Stimulated activated effector memory CD8-positive, alpha-beta T cell treated with anti-CD3 and anti-CD28 coated beads, Interleukin-12 subunit alpha, Interleukin-12 subunit beta, amount 100 ng/mL, for 72 hours (primary cell): ENCODE results near the gene NCAPD2.

Experiments
- ATAC-seq: fragments of 150-1000 bp; cut with Tn5 transposase; 2 replicates; pipeline ENCODE4 v1.10.0; 2021
- DNase-seq, 2 donors: peaks; one replicate each; pipeline ENCODE4 v3.0.0; 2021 to 2022; ENCODE audit warnings: low spot score in 2 of 2
- H3K27ac Mint-ChIP-seq: one replicate; pipeline ENCODE4 v1.8.0; 2022; ENCODE audit warnings: mild to moderate bottlenecking, mixed read lengths
- H3K36me3 Mint-ChIP-seq: one replicate; pipeline ENCODE4 v1.8.0; 2022; ENCODE audit warnings: mild to moderate bottlenecking, mixed read lengths
- H3K4me1 Mint-ChIP-seq: one replicate; pipeline ENCODE4 v1.8.0; 2022; ENCODE audit warnings: mixed read lengths
- H3K4me3 Mint-ChIP-seq: one replicate; pipeline ENCODE4 v1.8.0; 2022; ENCODE audit warnings: mild to moderate bottlenecking, mixed read lengths
- H3K9me3 Mint-ChIP-seq: one replicate; pipeline ENCODE4 v1.8.0; 2022; ENCODE audit warnings: mixed read lengths

NCAPD2 gene

GRCh38 chr12:6493497-6494257 is at the start of gene NCAPD2:
TSS of gene NCAPD2 (plus strand) at chr12:6494102. CDS start at chr12:6495099, 997 bp downstream.
- H3K27ac Mint-ChIP-seq = peak within 1 kb of the TSS; percentile 98

GRCh38 chr12:6444704-6445688 is 48.9 kb upstream of the NCAPD2 start, which contains the start of gene CD27:
TSS of gene CD27 (plus strand) at chr12:6444955. CDS start at chr12:6445096, 141 bp downstream.
- Mint-ChIP-seq H3K27ac (peak within 1 kb of the TSS; percentile 91), H3K4me1 (peaks cover 65% of the 10 kb centered on the region), H3K4me3 (peak within 1 kb of the TSS; percentile 87), H3K36me3 (peaks cover 39% of the 10 kb centered on the region), H3K9me3 (no peaks in the 10 kb centered on the region)
- no peak for DNase-seq
- peak; percentile 45 for ATAC-seq

More at GRCh38 chr12:6493497-6494257, at the start of gene NCAPD2:
- peaks cover 27% of the 10 kb centered on the region for H3K4me1 Mint-ChIP-seq
- ATAC-seq (peak; percentile 92), DNase-seq (peak; percentile 86 to 95)
- no peaks in the 10 kb centered on the region for H3K9me3 Mint-ChIP-seq
- H3K4me3 Mint-ChIP-seq = peak within 1 kb of the TSS; percentile 88
- peaks cover 18% of the 10 kb centered on the region for H3K36me3 Mint-ChIP-seq

- H3K9me3 Mint-ChIP-seq = no peaks in the 10 kb centered on the region
- DNase-seq (no peak), ATAC-seq (no peak)
- peak overlapping the region; percentile 100 for H3K27ac Mint-ChIP-seq
- H3K4me1 Mint-ChIP-seq = peaks cover 81% of the 10 kb centered on the region
- H3K36me3 Mint-ChIP-seq = peaks cover 76% of the 10 kb centered on the region
- H3K4me3 Mint-ChIP-seq = peak overlapping the region; percentile 100
Measured at GRCh38 chr12:6450091-6450868, 43.6 kb upstream of the NCAPD2 start.

- Mint-ChIP-seq H3K36me3 (peaks cover 78% of the 10 kb centered on the region), H3K9me3 (no peaks in the 10 kb centered on the region), H3K4me1 (peaks cover 76% of the 10 kb centered on the region), H3K4me3 (peak overlapping the region; percentile 100), H3K27ac (peak overlapping the region; percentile 100)
- DNase-seq (peak in 1 of 2 donors; percentile 70), ATAC-seq (peak; percentile 2)
Measured at GRCh38 chr12:6450869-6451347, 43.0 kb upstream of the NCAPD2 start.

- H3K4me3 Mint-ChIP-seq = peak within 1 kb of the TSS; percentile 100
- H3K27ac Mint-ChIP-seq = peak within 1 kb of the TSS; percentile 100
- ATAC-seq (peak; percentile 88), DNase-seq (peak in 1 of 2 donors; percentile 87)
- H3K9me3 Mint-ChIP-seq = no peaks in the 10 kb centered on the region
- H3K36me3 Mint-ChIP-seq = peaks cover 80% of the 10 kb centered on the region
- peaks cover 71% of the 10 kb centered on the region for H3K4me1 Mint-ChIP-seq
Measured at GRCh38 chr12:6451348-6452244, 42.3 kb upstream of the NCAPD2 start, which contains the start of gene TAPBPL. TSS of gene TAPBPL (plus strand) at chr12:6452042. CDS start at chr12:6452249, 207 bp downstream.

- ATAC-seq (peak; percentile 2), DNase-seq (peak in 1 of 2 donors; percentile 64)
- peaks cover 68% of the 10 kb centered on the region for H3K4me1 Mint-ChIP-seq
- H3K27ac Mint-ChIP-seq = peak overlapping the region; percentile 100
- no peaks in the 10 kb centered on the region for H3K9me3 Mint-ChIP-seq
- peak overlapping the region; percentile 100 for H3K4me3 Mint-ChIP-seq
- peaks cover 80% of the 10 kb centered on the region for H3K36me3 Mint-ChIP-seq
Measured at GRCh38 chr12:6452245-6452943, 41.5 kb upstream of the NCAPD2 start.

GRCh38 chr12:6452944-6453630 is 40.8 kb upstream of the NCAPD2 start:
- peak; percentile 54 for ATAC-seq
- H3K4me1 Mint-ChIP-seq = peaks cover 63% of the 10 kb centered on the region
- peaks cover 80% of the 10 kb centered on the region for H3K36me3 Mint-ChIP-seq
- H3K9me3 Mint-ChIP-seq = no peaks in the 10 kb centered on the region
- no peak for DNase-seq
- peak overlapping the region; percentile 100 for H3K4me3 Mint-ChIP-seq
- H3K27ac Mint-ChIP-seq = peak overlapping the region; percentile 100

- peaks cover 69% of the 10 kb centered on the region for H3K4me1 Mint-ChIP-seq
- H3K27ac Mint-ChIP-seq = peak overlapping the region; percentile 100
- H3K9me3 Mint-ChIP-seq = no peaks in the 10 kb centered on the region
- no peak for ATAC-seq
- no peak overlapping the region for H3K4me3 Mint-ChIP-seq
- peaks cover 100% of the 10 kb centered on the region for H3K36me3 Mint-ChIP-seq
- no peak for DNase-seq
Measured at GRCh38 chr12:6457220-6457945, 36.5 kb upstream of the NCAPD2 start.

- peaks cover 100% of the 10 kb centered on the region for H3K36me3 Mint-ChIP-seq
- no peak for ATAC-seq
- DNase-seq = no peak
- H3K9me3 Mint-ChIP-seq = no peaks in the 10 kb centered on the region
- peak overlapping the region; percentile 100 for H3K27ac Mint-ChIP-seq
- H3K4me3 Mint-ChIP-seq = no peak overlapping the region
- H3K4me1 Mint-ChIP-seq = peaks cover 69% of the 10 kb centered on the region
Measured at GRCh38 chr12:6458281-6459003, 35.5 kb upstream of the NCAPD2 start.

- DNase-seq = no peak
- Mint-ChIP-seq H3K36me3 (peaks cover 100% of the 10 kb centered on the region), H3K9me3 (no peaks in the 10 kb centered on the region), H3K4me3 (no peak overlapping the region), H3K27ac (peak overlapping the region; percentile 100), H3K4me1 (peaks cover 69% of the 10 kb centered on the region)
- no peak for ATAC-seq
Measured at GRCh38 chr12:6459004-6459337, 34.9 kb upstream of the NCAPD2 start.

GRCh38 chr12:6460751-6461371 is 33.0 kb upstream of the NCAPD2 start:
- H3K9me3 Mint-ChIP-seq = no peaks in the 10 kb centered on the region

More at GRCh38 chr12:6460751-6461371, 33.0 kb upstream of the NCAPD2 start:
- DNase-seq = no peak
- peak overlapping the region; percentile 94 for H3K27ac Mint-ChIP-seq
- H3K36me3 Mint-ChIP-seq = peaks cover 100% of the 10 kb centered on the region
- H3K4me1 Mint-ChIP-seq = peaks cover 71% of the 10 kb centered on the region
- peak overlapping the region; percentile 78 for H3K4me3 Mint-ChIP-seq
- ATAC-seq = peak; percentile 38
